ENCODE results near the gene NEAT1.
"Not testable (repeated sequence)": the region's sequence is repeated elsewhere in the genome, so short reads cannot be mapped to it uniquely, and the experiment has no call there.

The NEAT1 gene

GRCh38 chr11:65411681-65412070 lies 10.9 kb upstream of the NEAT1 start:
- no peak for DNase-seq

- DNase-seq = no peak
Measured at GRCh38 chr11:65412271-65413076, 10.1 kb upstream of the NEAT1 start.

GRCh38 chr11:65413077-65413664 lies 9.4 kb upstream of the NEAT1 start:
- not testable (repeated sequence) for DNase-seq

- no peak for DNase-seq
Measured at GRCh38 chr11:65414776-65415498, 7.7 kb upstream of the NEAT1 start.

GRCh38 chr11:65415499-65416340 lies 6.9 kb upstream of the NEAT1 start:
- no peak for DNase-seq

- peak; percentile 92 for DNase-seq
Measured at GRCh38 chr11:65416341-65416824, 6.2 kb upstream of the NEAT1 start.

GRCh38 chr11:65416841-65417701 lies 5.5 kb upstream of the NEAT1 start:
- peak; percentile 43 to 50 for DNase-seq

- DNase-seq = peak; percentile 53 to 59
Measured at GRCh38 chr11:65417702-65418430, 4.7 kb upstream of the NEAT1 start.

GRCh38 chr11:65418431-65418680 lies 4.2 kb upstream of the NEAT1 start:
- DNase-seq = no peak

- peak; percentile 88 to 94 for DNase-seq
Measured at GRCh38 chr11:65418681-65419459, 3.7 kb upstream of the NEAT1 start.

GRCh38 chr11:65419460-65419771 lies 3.2 kb upstream of the NEAT1 start:
- DNase-seq = no peak

- DNase-seq = peak; percentile 86
Measured at GRCh38 chr11:65419772-65420481, 2.7 kb upstream of the NEAT1 start.

- peak in 1 of 2 donors; percentile 12 for DNase-seq
Measured at GRCh38 chr11:65420506-65420905, 2.1 kb upstream of the NEAT1 start.

- DNase-seq = peak; percentile 95 to 97
Measured at GRCh38 chr11:65420979-65421793, 1.4 kb upstream of the NEAT1 start.

- DNase-seq = peak; percentile 95 to 96
Measured at GRCh38 chr11:65421794-65422632, 585 bp upstream of the NEAT1 start.

- DNase-seq = peak; percentile 57 to 59
Measured at GRCh38 chr11:65423516-65424204, 1.1 kb downstream of the NEAT1 start.

Data from CD4-positive, alpha-beta T cell treated with Interleukin-4 for 1 hour (primary cell).